ENCODE results near the gene NKAIN4. TPM values are rescaled to one million over a fixed set of nuclear protein-coding genes. Genes with fewer than 3 reads are reported as not detected.

NKAIN4 gene
- total and polyA plus RNA-seq, 2 donors (not counting 1 experiment from before 2014, with no cell fraction given) = not detected

DNA sequence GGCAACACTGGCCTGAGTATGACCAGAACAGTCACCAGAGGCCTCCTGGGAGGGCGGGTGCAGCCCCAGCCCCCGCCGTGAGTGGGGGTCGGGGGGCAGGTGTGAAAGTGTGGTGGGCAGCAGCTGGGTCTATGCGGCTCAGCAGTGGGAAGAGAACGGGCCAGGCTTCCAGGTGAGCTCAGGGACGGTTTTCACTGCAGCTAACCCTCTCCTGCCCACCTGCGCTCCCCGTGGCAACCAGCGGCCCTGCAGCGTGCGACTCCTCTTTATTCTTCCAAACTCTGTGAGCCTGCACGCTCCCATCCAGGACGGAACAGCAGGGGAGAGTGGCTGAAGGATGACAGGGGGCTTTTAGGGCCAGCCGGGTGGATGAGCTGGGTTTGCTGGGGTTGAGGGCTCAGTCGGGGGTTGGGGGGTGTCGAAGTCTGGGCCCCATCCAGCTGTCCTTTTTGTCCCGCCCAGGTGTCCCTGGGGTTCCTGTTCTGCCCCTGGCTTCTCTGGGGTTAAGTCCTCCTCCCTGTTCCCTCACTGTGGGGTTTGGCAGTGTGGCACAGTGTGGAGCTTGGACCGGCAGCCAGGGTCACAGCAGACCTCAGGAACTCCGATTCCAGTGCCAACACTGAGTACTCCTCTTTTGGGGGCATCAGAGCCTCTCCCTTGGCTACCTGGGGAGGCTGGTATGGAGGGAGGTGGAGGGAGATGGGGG is 19.4 kb downstream of the NKAIN4 start:
- no peak overlapping the region for H2AFZ ChIP-seq (ENCODE audit: insufficient read depth, low read depth, low read length, poor library complexity, severe bottlenecking)
- ChIA-PET POLR2A (no interaction called here), CTCF (interaction anchor here (1.8 to 4.7 kb wide), 2 partner anchors 11 to 147 kb away, joined by 4 to 35 read pairs; no protein-coding TSS in a partner anchor)
- no peaks in the 10 kb centered on the region for H4K20me1 ChIP-seq (ENCODE audit: control insufficient read depth, insufficient read depth, low read length, poor library complexity, severe bottlenecking)
- DNase-seq = no peak
- no peaks in the 10 kb centered on the region for H3K36me3 ChIP-seq (replicated peaks in 1 of 2; ENCODE audit: control extremely low read depth in 1 of 2, control insufficient read depth in 1 of 2, extremely low read depth in 1 of 2, insufficient read depth in 2 of 2, low read length in 1 of 2)
- H3K27ac Mint-ChIP-seq = peak overlapping the region; percentile 10
- WGBS (ENCODE audit: insufficient coverage) = 18% methylated on average over 14 of the region's 20 CpGs
- peak; percentile 36 for ATAC-seq (ENCODE audit: low read depth)
- intact Hi-C loops (cut with micrococcal nuclease) = no loop called here
- peaks cover 30% of the 10 kb centered on the region for H3K27me3 Mint-ChIP-seq
- no peak overlapping the region for H3K4me2 ChIP-seq (replicated peaks; ENCODE audit: low read depth, low read length, poor library complexity, severe bottlenecking)
- H3K9me3 Mint-ChIP-seq (ENCODE audit: insufficient read depth) = no peaks in the 10 kb centered on the region
- H3K27me3 ChIP-seq (replicated peaks in 1 of 4; ENCODE audit: control extremely low read depth in 1 of 4, control insufficient read depth in 3 of 4, insufficient read depth in 4 of 4, low read length in 3 of 4) = peaks cover 0 to 39% (median 13%) of the 10 kb centered on the region in 4 experiments
- H3K4me1 Mint-ChIP-seq = peaks cover 3% of the 10 kb centered on the region
- H3K27ac ChIP-seq (ENCODE audit: low read length in 2 of 2) = no peak overlapping the region
- H3K4me3 Mint-ChIP-seq = no peak overlapping the region
- TF ChIP-seq EZH2 (IDR thresholded peaks at IDR 0.05; ENCODE audit: borderline replicate concordance, insufficient read depth, low read depth, low read length, poor library complexity, severe bottlenecking) = no peak
- TF ChIP-seq, protein P1, sequence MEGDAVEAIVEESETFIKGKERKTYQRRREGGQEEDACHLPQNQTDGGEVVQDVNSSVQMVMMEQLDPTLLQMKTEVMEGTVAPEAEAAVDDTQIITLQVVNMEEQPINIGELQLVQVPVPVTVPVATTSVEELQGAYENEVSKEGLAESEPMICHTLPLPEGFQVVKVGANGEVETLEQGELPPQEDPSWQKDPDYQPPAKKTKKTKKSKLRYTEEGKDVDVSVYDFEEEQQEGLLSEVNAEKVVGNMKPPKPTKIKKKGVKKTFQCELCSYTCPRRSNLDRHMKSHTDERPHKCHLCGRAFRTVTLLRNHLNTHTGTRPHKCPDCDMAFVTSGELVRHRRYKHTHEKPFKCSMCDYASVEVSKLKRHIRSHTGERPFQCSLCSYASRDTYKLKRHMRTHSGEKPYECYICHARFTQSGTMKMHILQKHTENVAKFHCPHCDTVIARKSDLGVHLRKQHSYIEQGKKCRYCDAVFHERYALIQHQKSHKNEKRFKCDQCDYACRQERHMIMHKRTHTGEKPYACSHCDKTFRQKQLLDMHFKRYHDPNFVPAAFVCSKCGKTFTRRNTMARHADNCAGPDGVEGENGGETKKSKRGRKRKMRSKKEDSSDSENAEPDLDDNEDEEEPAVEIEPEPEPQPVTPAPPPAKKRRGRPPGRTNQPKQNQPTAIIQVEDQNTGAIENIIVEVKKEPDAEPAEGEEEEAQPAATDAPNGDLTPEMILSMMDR (IDR thresholded peaks at IDR 0.05) = peak; percentile 21
- H3K4me1 ChIP-seq (ENCODE audit: control insufficient read depth in 2 of 2, insufficient read depth in 2 of 2, low read length in 2 of 2) = peaks cover 0 to 4% of the 10 kb centered on the region in 2 donors
- no peak overlapping the region for H3K9ac ChIP-seq (ENCODE audit: low read length)
- no peaks in the 10 kb centered on the region for H3K79me2 ChIP-seq (ENCODE audit: control insufficient read depth, insufficient read depth, low read length)
- H3K9me3 ChIP-seq (ENCODE audit: control extremely low read depth in 1 of 3, control insufficient read depth in 2 of 3, insufficient read depth in 1 of 3, low read length in 2 of 3) = peaks cover 0 to 13% (median 0%) of the 10 kb centered on the region in 3 donors
- no peak overlapping the region for H3K4me3 ChIP-seq (ENCODE audit: control extremely low read depth in 1 of 5, extremely low read depth in 1 of 5, insufficient read depth in 1 of 5, low read depth in 2 of 5, low read length in 4 of 5)

DNA sequence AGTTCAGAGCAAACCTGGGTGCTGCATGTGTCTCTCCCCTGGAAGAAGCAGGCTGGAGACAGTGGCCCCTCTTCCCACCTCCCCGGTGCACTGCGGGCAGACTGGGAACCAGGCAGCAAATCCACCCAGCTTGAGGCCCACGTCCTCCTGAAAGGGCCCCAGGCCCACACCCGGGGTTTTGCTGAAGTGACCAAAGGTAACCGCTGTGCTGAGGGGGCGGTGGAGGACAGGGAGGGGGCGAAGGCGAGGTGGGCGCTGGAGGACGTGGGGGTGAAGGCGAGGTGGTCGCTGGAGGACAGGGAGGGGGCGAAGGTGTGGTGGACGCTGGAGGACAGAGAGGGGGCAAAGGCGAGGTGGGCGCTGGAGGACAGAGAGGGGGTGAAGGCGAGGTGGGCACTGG is 20.3 kb downstream of the NKAIN4 start:
- ChIA-PET POLR2A (no interaction called here), CTCF (interaction anchor here (4.7 kb wide), 1 partner anchor 10 kb away, joined by 35 read pairs; no protein-coding TSS in a partner anchor)
- DNase-seq (no peak), ATAC-seq (ENCODE audit: low read depth) (no peak)
- Histone ChIP-seq H2AFZ (ENCODE audit: insufficient read depth, low read depth, low read length, poor library complexity, severe bottlenecking) (no peak overlapping the region), H3K79me2 (ENCODE audit: control insufficient read depth, insufficient read depth, low read length) (no peaks in the 10 kb centered on the region), H3K4me3 (ENCODE audit: control extremely low read depth in 1 of 5, extremely low read depth in 1 of 5, insufficient read depth in 1 of 5, low read depth in 2 of 5, low read length in 4 of 5) (no peak overlapping the region), H3K27ac (ENCODE audit: low read length in 2 of 2) (no peak overlapping the region), H3K4me2 (replicated peaks; ENCODE audit: low read depth, low read length, poor library complexity, severe bottlenecking) (no peak overlapping the region), H3K9ac (ENCODE audit: low read length) (no peak overlapping the region), H3K36me3 (replicated peaks in 1 of 2; ENCODE audit: control extremely low read depth in 1 of 2, control insufficient read depth in 1 of 2, extremely low read depth in 1 of 2, insufficient read depth in 2 of 2, low read length in 1 of 2) (no peaks in the 10 kb centered on the region), H3K4me1 (ENCODE audit: control insufficient read depth in 2 of 2, insufficient read depth in 2 of 2, low read length in 2 of 2) (peaks cover 0 to 4% of the 10 kb centered on the region in 2 donors), H3K27me3 (replicated peaks in 1 of 4; ENCODE audit: control extremely low read depth in 1 of 4, control insufficient read depth in 3 of 4, insufficient read depth in 4 of 4, low read length in 3 of 4) (peaks cover 0 to 48% (median 13%) of the 10 kb centered on the region in 4 experiments), H4K20me1 (ENCODE audit: control insufficient read depth, insufficient read depth, low read length, poor library complexity, severe bottlenecking) (no peaks in the 10 kb centered on the region), H3K9me3 (ENCODE audit: control extremely low read depth in 1 of 3, control insufficient read depth in 2 of 3, insufficient read depth in 1 of 3, low read length in 2 of 3) (peaks cover 0 to 13% (median 0%) of the 10 kb centered on the region in 3 donors)
- H3K4me3 Mint-ChIP-seq = no peak overlapping the region
- H3K9me3 Mint-ChIP-seq (ENCODE audit: insufficient read depth) = no peaks in the 10 kb centered on the region
- no peak overlapping the region for H3K27ac Mint-ChIP-seq
- intact Hi-C loops (cut with micrococcal nuclease) = no loop called here
- TF ChIP-seq EZH2 (IDR thresholded peaks at IDR 0.05; ENCODE audit: borderline replicate concordance, insufficient read depth, low read depth, low read length, poor library complexity, severe bottlenecking) = no peak
- TF ChIP-seq, protein P1 (IDR thresholded peaks at IDR 0.05) = no peak
- peaks cover 3% of the 10 kb centered on the region for H3K4me1 Mint-ChIP-seq
- peaks cover 39% of the 10 kb centered on the region for H3K27me3 Mint-ChIP-seq
- WGBS (ENCODE audit: insufficient coverage) = 88% methylated on average over 14 of the region's 17 CpGs
